HEK293 (cell line): ENCODE results near the gene PSMD2.
A peak's percentile ranks its signal among the peaks of the same experiment; 100 is the strongest.

Experiments used
- CTCF ChIA-PET: fragments of 350-600 bp; formaldehyde crosslinking; extraction: SDS; loops from one replicate; lab custom pipeline; 2021; ENCODE audit warnings: antibody characterized with exemption; lab: Yijun Ruan, JAX
- POLR2A ChIA-PET: fragments of 300-600 bp; formaldehyde crosslinking; extraction: SDS; loops from one replicate; lab custom pipeline; 2020; ENCODE audit warnings: antibody characterized with exemption, inconsistent platforms; lab: Yijun Ruan, JAX
- H3K27ac ChIP-seq: fragments of 200-500 bp; sonication (Bioruptor generic); 2 replicates; pipeline ENCODE4 v1.5.1; 2014; ENCODE audit warnings: low read depth, low read length, control low read depth, inconsistent platforms; ENCODE audit errors: extremely low read depth
- H3K36me3 ChIP-seq, 2 experiments: fragments of 200-500 bp in 1 of 2; sonication (Bioruptor generic) in 1 of 2; 1 replicate in 1 of 2; 2 replicates in 1 of 2; pipeline ENCODE4 v1.5.1; 2014 to 2017; ENCODE audit warnings: inconsistent platforms in 2 of 2, low read length in 2 of 2; ENCODE audit not compliant: control insufficient read depth in 2 of 2, insufficient read depth in 1 of 2
- H3K4me1 ChIP-seq: fragments of 200-500 bp; sonication (Bioruptor generic); 2 replicates; pipeline ENCODE4 v1.5.1; 2014; ENCODE audit warnings: mild to moderate bottlenecking, low read length, inconsistent platforms; ENCODE audit not compliant: control insufficient read depth, insufficient read depth
- H3K4me3 ChIP-seq: 2 replicates; pipeline ENCODE4 v1.5.1; 2011; ENCODE audit warnings: low read depth, mild to moderate bottlenecking, control low read depth, low read length, moderate library complexity
- H3K9me3 ChIP-seq: fragments of 200-500 bp; sonication (Bioruptor generic); 2 replicates; pipeline ENCODE4 v1.5.1; 2014; ENCODE audit warnings: low read depth, low read length, inconsistent platforms; ENCODE audit not compliant: control insufficient read depth, insufficient read depth
- GLI4 ChIP-seq: fragments of 450-650 bp; formaldehyde crosslinking; IDR thresholded peaks from 2 replicates; pipeline ENCODE4 v1.5.1; 2016; ENCODE audit warnings: missing biosample characterization, missing genetic modification characterization
- GLIS2 ChIP-seq: fragments of 450-650 bp; formaldehyde crosslinking; IDR thresholded peaks from 2 replicates; pipeline ENCODE4 v1.5.1; 2016; ENCODE audit warnings: missing biosample characterization, missing genetic modification characterization
- IKZF3 ChIP-seq: fragments of 450-650 bp; IDR thresholded peaks from 2 replicates; pipeline ENCODE4 v1.5.0; 2018; ENCODE audit warnings: missing biosample characterization, mild to moderate bottlenecking, missing genetic modification characterization, moderate library complexity
- KLF17 ChIP-seq: fragments of 450-650 bp; formaldehyde crosslinking; IDR thresholded peaks from 2 replicates; pipeline ENCODE4 v1.5.1; 2016; ENCODE audit warnings: missing biosample characterization, missing genetic modification characterization
- KLF7 ChIP-seq: fragments of 450-650 bp; formaldehyde crosslinking; IDR thresholded peaks from 2 replicates; pipeline ENCODE4 v1.5.1; 2016; ENCODE audit warnings: missing biosample characterization, missing genetic modification characterization, borderline replicate concordance
- OVOL3 ChIP-seq: fragments of 450-650 bp; formaldehyde crosslinking; IDR thresholded peaks from 2 replicates; pipeline ENCODE4 v1.5.1; 2016; ENCODE audit warnings: missing biosample characterization, missing genetic modification characterization
- PRDM1 ChIP-seq: fragments of 450-650 bp; formaldehyde crosslinking; IDR thresholded peaks from 2 replicates; pipeline ENCODE4; 2016; ENCODE audit warnings: missing biosample characterization, missing genetic modification characterization
- ZBTB17 ChIP-seq: fragments of 450-650 bp; formaldehyde crosslinking; IDR thresholded peaks from 2 replicates; pipeline ENCODE4 v1.5.1; 2016; ENCODE audit warnings: missing biosample characterization, missing genetic modification characterization
- ZNF133 ChIP-seq: fragments of 450-650 bp; formaldehyde crosslinking; IDR thresholded peaks from 2 replicates; pipeline ENCODE4 v1.5.1; 2016; ENCODE audit warnings: missing biosample characterization, missing genetic modification characterization
- ZNF211 ChIP-seq: fragments of 450-650 bp; formaldehyde crosslinking; IDR thresholded peaks from 2 replicates; pipeline ENCODE4 v1.5.1; 2016; ENCODE audit warnings: low read depth, missing biosample characterization, missing genetic modification characterization
- ZNF239 ChIP-seq: fragments of 450-650 bp; formaldehyde crosslinking; IDR thresholded peaks from 2 replicates; pipeline ENCODE4 v1.5.1; 2016; ENCODE audit warnings: missing biosample characterization, missing genetic modification characterization
- ZNF548 ChIP-seq: fragments of 450-650 bp; formaldehyde crosslinking; IDR thresholded peaks from 2 replicates; pipeline ENCODE4 v1.5.1; 2016; ENCODE audit warnings: missing biosample characterization, missing genetic modification characterization
- ZNF600 ChIP-seq: fragments of 450-650 bp; formaldehyde crosslinking; IDR thresholded peaks from 2 replicates; pipeline ENCODE4 v1.5.1; 2016; ENCODE audit warnings: missing biosample characterization, missing genetic modification characterization
- TF ChIP-seq, protein P1 (sequence below): fragments of 450-650 bp; formaldehyde crosslinking; IDR thresholded peaks from 2 replicates; pipeline ENCODE4 v1.5.1; 2016; ENCODE audit warnings: missing biosample characterization, missing genetic modification characterization
- TF ChIP-seq, protein P2 (sequence below): fragments of 450-650 bp; formaldehyde crosslinking; IDR thresholded peaks from 2 replicates; pipeline ENCODE4 v1.5.1; 2016; ENCODE audit warnings: missing biosample characterization, missing genetic modification characterization, low read depth
- TF ChIP-seq, protein P3 (sequence below): fragments of 450-650 bp; formaldehyde crosslinking; IDR thresholded peaks from 2 replicates; pipeline ENCODE4 v1.5.1; 2016; ENCODE audit warnings: missing biosample characterization, missing genetic modification characterization

The PSMD2 gene

GRCh38 chr3:184328516-184328915, 29.5 kb downstream of the PSMD2 start:
- Histone ChIP-seq H3K4me3 (no peak overlapping the region), H3K4me1 (no peaks in the 10 kb centered on the region), H3K36me3 (peaks cover 36 to 99% of the 10 kb centered on the region in 2 experiments), H3K27ac (no peak overlapping the region), H3K9me3 (no peaks in the 10 kb centered on the region)
- POLR2A ChIA-PET, result interaction anchor here (0.7 kb wide), 1 partner anchor 8 kb away, joined by 3 read pairs; no protein-coding TSS in a partner anchor
- TF ChIP-seq ZNF239, result no peak
- peak; percentile 31; the same call in 1 of the 2 replicates for TF ChIP-seq GLIS2 (tag by site-specific recombination)
- TF ChIP-seq ZNF133 (tag by site-specific recombination), result no peak
- TF ChIP-seq ZNF548 (tag by site-specific recombination), result no peak
- CTCF ChIA-PET, result no interaction called here

DNA sequence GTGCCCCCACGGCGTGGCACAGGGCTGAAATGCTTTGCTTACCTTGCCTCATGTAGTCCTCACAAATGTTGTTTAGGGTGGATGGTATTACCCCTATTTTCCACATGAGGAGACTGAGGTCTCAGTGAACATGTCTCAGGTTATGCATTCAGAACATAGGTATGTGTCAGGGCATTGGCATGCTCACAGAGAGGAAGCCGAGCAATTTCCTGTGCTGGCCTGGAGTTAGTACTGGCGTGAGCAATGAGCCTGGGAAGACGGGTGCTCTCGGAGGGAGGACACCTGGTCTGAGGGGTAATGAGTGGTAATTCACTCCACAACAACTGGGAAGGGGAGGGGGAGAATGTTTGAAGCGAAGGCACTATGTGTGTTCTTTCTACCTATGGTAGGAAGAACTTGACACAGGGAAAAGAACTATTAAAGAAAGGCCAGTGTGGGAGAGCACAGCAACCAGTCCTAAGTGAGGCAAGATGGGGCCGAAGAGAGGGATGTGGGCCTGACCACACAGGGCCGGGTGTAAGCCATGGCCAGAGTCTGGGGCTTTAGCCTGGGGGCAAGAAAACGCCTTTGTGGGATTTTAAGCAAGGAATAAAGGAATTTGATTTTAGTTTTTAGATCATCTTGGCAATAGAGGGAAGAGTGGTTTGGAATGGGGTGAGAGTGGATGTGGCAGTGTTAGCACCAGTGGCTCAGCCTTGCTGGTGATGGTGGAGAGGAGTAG, 33.5 kb downstream of the PSMD2 start:
- Histone ChIP-seq H3K9me3 (no peaks in the 10 kb centered on the region), H3K27ac (no peak overlapping the region), H3K4me3 (no peak overlapping the region), H3K4me1 (no peaks in the 10 kb centered on the region), H3K36me3 (peaks cover 18 to 84% of the 10 kb centered on the region in 2 experiments)
- 0 out of 2 replicates have a peak, but pooled peaks have one; percentile 11 for TF ChIP-seq IKZF3
- no peak for TF ChIP-seq ZNF211 (tag by site-specific recombination)
- 0 out of 2 replicates have a peak, but pooled peaks have one; percentile 19 for TF ChIP-seq ZBTB17 (tag by site-specific recombination)
- no peak for TF ChIP-seq KLF7 (tag by site-specific recombination)
- peak; percentile 64 for TF ChIP-seq PRDM1 (tag by site-specific recombination)
- ChIA-PET POLR2A (interaction anchor here (1.4 kb wide), 1 partner anchor 17 kb away, joined by 4 read pairs; no protein-coding TSS in a partner anchor), CTCF (no interaction called here)

DNA sequence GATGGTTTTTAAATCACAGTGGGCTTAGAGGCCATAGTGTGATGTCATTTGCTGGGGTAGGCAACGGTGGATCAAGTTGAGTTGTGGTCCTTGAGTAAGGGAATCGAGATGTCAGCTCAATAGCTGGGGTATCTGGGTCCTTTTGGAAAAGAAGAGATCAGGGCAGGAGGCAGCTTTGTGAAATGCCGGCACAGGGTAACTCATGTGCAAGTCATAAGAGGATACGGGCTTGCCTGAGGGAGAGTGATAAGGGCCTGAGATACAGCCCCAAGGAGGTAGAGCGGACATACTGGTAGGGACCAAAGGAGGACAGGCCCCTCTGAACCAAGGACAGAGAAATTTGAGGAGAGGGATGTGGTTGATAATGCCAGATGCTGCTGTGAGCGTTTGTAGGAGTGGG, 34.1 kb downstream of the PSMD2 start:
- Histone ChIP-seq H3K4me3 (no peak overlapping the region), H3K9me3 (no peaks in the 10 kb centered on the region), H3K36me3 (peaks cover 18 to 80% of the 10 kb centered on the region in 2 experiments), H3K27ac (no peak overlapping the region), H3K4me1 (no peaks in the 10 kb centered on the region)
- TF ChIP-seq, protein P1, sequence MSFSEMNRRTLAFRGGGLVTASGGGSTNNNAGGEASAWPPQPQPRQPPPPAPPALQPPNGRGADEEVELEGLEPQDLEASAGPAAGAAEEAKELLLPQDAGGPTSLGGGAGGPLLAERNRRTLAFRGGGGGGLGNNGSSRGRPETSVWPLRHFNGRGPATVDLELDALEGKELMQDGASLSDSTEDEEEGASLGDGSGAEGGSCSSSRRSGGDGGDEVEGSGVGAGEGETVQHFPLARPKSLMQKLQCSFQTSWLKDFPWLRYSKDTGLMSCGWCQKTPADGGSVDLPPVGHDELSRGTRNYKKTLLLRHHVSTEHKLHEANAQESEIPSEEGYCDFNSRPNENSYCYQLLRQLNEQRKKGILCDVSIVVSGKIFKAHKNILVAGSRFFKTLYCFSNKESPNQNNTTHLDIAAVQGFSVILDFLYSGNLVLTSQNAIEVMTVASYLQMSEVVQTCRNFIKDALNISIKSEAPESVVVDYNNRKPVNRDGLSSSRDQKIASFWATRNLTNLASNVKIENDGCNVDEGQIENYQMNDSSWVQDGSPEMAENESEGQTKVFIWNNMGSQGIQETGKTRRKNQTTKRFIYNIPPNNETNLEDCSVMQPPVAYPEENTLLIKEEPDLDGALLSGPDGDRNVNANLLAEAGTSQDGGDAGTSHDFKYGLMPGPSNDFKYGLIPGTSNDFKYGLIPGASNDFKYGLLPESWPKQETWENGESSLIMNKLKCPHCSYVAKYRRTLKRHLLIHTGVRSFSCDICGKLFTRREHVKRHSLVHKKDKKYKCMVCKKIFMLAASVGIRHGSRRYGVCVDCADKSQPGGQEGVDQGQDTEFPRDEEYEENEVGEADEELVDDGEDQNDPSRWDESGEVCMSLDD (tag by site-specific recombination), result no peak
- TF ChIP-seq, protein P2, sequence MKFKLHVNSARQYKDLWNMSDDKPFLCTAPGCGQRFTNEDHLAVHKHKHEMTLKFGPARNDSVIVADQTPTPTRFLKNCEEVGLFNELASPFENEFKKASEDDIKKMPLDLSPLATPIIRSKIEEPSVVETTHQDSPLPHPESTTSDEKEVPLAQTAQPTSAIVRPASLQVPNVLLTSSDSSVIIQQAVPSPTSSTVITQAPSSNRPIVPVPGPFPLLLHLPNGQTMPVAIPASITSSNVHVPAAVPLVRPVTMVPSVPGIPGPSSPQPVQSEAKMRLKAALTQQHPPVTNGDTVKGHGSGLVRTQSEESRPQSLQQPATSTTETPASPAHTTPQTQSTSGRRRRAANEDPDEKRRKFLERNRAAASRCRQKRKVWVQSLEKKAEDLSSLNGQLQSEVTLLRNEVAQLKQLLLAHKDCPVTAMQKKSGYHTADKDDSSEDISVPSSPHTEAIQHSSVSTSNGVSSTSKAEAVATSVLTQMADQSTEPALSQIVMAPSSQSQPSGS, result 0 out of 2 replicates have a peak, but pooled peaks have one; percentile 3
- ChIA-PET CTCF (no interaction called here), POLR2A (interaction anchor here (1.4 kb wide), 1 partner anchor 18 kb away, joined by 4 read pairs; no protein-coding TSS in a partner anchor)

DNA sequence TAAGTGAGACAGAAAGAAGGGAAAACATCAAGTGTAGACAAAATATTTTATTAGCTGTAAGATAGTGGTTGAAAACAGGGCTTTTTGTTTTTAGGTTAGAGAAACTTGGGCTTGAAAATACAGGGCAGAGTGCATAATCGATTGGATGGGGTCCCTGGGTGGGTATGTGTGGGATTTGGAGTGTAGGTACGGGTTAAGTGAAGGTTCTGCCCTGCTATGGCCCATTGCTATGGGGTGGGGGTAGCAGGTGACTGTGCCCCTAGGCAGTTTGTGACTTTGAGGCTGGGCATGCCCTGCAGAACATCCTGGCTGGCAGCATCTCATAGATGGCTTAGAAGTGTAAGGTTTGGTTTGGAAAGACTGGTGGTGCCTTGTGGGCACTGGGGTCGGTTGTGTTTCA, 34.7 kb downstream of the PSMD2 start:
- Histone ChIP-seq H3K4me3 (no peak overlapping the region), H3K36me3 (peaks cover 18 to 75% of the 10 kb centered on the region in 2 experiments), H3K9me3 (no peaks in the 10 kb centered on the region), H3K27ac (no peak overlapping the region), H3K4me1 (no peaks in the 10 kb centered on the region)
- peak; percentile 26; the same call in 1 of the 2 replicates for TF ChIP-seq ZNF600 (tag by site-specific recombination)
- TF ChIP-seq, protein P3, sequence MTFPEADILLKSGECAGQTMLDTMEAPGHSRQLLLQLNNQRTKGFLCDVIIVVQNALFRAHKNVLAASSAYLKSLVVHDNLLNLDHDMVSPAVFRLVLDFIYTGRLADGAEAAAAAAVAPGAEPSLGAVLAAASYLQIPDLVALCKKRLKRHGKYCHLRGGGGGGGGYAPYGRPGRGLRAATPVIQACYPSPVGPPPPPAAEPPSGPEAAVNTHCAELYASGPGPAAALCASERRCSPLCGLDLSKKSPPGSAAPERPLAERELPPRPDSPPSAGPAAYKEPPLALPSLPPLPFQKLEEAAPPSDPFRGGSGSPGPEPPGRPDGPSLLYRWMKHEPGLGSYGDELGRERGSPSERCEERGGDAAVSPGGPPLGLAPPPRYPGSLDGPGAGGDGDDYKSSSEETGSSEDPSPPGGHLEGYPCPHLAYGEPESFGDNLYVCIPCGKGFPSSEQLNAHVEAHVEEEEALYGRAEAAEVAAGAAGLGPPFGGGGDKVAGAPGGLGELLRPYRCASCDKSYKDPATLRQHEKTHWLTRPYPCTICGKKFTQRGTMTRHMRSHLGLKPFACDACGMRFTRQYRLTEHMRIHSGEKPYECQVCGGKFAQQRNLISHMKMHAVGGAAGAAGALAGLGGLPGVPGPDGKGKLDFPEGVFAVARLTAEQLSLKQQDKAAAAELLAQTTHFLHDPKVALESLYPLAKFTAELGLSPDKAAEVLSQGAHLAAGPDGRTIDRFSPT (tag by site-specific recombination), result peak; percentile 45; the same call in 1 of the 2 replicates
- no peak for TF ChIP-seq GLI4 (tag by site-specific recombination)
- no peak for TF ChIP-seq OVOL3 (tag by site-specific recombination)
- TF ChIP-seq KLF17 (tag by site-specific recombination), result no peak
- ChIA-PET POLR2A (interaction anchor here (1.4 kb wide), 1 partner anchor 18 kb away, joined by 4 read pairs; no protein-coding TSS in a partner anchor), CTCF (no interaction called here)
